Type B pancreatic cell (in vitro differentiated cells): Measurements from ENCODE around the gene CNTNAP2. TPM values are rescaled to one million over a fixed set of nuclear protein-coding genes. Genes with fewer than 3 reads are reported as not detected.

Source experiments
- DNase-seq: peaks from one replicate; pipeline ENCODE4 v3.0.0; 2021; ENCODE audit warnings: mixed read lengths; ENCODE audit not compliant: unreplicated experiment; ENCODE audit errors: extremely low spot score
- H3K27ac Mint-ChIP-seq: 2 replicates; pipeline ENCODE4 v1.8.0; 2021; ENCODE audit warnings: mild to moderate bottlenecking, mixed read lengths
- H3K27me3 Mint-ChIP-seq: 2 replicates; pipeline ENCODE4 v1.8.0; 2021; ENCODE audit warnings: mixed read lengths
- H3K36me3 Mint-ChIP-seq: 2 replicates; pipeline ENCODE4 v1.8.0; 2021; ENCODE audit warnings: mixed read lengths
- H3K4me1 Mint-ChIP-seq: one replicate; pipeline ENCODE4 v1.8.0; 2021; ENCODE audit warnings: mixed read lengths; ENCODE audit not compliant: unreplicated experiment
- H3K4me3 Mint-ChIP-seq: 2 replicates; pipeline ENCODE4 v1.8.0; 2021; ENCODE audit warnings: mild to moderate bottlenecking, mixed read lengths
- H3K9me3 Mint-ChIP-seq: 2 replicates; pipeline ENCODE4 v1.8.0; 2021; ENCODE audit warnings: mixed read lengths
- total RNA-seq: library from RNA; stranded (reverse); gene quantifications from 2 replicates; pipeline ENCODE4 v1.2.1, GENCODE V29; 2021; ENCODE audit warnings: low replicate concordance
- TF ChIP-seq, protein P1 (sequence below): fragments of 200-600 bp; sonication (generic); conservative IDR thresholded peaks from 2 replicates; pipeline ENCODE4 v1.5.0; 2021; ENCODE audit warnings: antibody characterized with exemption, mild to moderate bottlenecking

Gene CNTNAP2
- total RNA-seq, 1 donor from 2014 or later, result 26.8 TPM

DNA sequence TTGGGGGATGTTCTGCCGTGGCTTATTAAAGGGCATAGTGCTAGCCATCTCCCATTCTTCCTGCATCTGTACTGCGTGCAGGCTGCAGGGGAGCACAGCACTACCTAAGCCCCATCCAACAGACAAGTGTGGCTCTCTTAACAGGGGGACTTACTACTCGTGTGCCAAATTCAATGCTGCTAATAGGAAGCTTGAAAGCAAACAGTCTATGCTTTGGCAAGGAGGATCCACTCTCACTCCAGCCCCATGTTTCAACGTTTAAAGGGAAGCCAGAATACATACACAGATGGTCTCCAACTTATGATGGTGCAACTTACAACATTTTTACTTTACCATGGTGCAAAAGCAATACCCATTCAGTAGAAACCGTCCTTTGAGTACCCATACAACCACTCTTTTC, 2245.9 kb downstream of the CNTNAP2 start:
- Mint-ChIP-seq H3K27me3 (peaks cover 28% of the 10 kb centered on the region), H3K4me1 (no peaks in the 10 kb centered on the region), H3K27ac (no peak overlapping the region), H3K36me3 (peaks cover 4% of the 10 kb centered on the region), H3K4me3 (no peak overlapping the region), H3K9me3 (peaks cover 6% of the 10 kb centered on the region)
- no peak for DNase-seq
- TF ChIP-seq, protein P1, sequence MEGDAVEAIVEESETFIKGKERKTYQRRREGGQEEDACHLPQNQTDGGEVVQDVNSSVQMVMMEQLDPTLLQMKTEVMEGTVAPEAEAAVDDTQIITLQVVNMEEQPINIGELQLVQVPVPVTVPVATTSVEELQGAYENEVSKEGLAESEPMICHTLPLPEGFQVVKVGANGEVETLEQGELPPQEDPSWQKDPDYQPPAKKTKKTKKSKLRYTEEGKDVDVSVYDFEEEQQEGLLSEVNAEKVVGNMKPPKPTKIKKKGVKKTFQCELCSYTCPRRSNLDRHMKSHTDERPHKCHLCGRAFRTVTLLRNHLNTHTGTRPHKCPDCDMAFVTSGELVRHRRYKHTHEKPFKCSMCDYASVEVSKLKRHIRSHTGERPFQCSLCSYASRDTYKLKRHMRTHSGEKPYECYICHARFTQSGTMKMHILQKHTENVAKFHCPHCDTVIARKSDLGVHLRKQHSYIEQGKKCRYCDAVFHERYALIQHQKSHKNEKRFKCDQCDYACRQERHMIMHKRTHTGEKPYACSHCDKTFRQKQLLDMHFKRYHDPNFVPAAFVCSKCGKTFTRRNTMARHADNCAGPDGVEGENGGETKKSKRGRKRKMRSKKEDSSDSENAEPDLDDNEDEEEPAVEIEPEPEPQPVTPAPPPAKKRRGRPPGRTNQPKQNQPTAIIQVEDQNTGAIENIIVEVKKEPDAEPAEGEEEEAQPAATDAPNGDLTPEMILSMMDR, result no peak

DNA sequence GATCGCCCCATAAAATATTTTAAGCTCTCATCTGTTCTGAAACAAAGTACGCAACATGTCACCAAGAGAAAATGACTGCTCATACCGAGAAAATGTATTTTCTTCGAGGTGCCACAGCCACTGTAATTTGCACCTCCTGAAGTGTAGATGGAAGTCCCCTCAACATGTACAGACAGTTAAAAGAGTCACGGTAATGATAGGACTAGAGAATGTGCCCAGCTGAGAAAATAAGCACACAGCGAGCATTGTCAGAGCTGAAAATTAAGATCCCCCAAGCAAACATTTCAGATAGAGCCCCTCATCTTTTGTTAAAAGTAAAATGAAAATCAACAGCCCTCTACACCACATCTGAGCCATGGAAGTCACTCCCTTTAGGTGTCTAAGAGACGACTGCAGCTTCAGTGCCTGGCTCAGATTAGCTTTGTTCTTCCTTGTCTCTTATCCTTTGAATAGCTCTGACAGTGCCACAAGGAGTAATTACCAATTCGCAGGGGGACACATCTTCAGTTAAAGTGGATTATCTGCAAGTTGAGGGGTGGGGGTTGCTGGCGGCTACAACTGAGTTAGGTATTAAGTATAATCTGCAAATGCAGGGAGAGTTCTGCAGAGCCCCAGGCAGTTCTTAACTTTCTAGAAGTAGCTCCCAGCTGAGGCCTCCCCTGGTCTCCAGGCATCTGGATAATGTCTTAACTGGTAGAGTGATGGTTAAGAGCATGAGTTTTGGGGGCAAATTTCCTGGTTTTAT, 2251.3 kb downstream of the CNTNAP2 start:
- Mint-ChIP-seq H3K9me3 (peaks cover 13% of the 10 kb centered on the region), H3K4me3 (no peak overlapping the region), H3K4me1 (peaks cover 4% of the 10 kb centered on the region), H3K36me3 (peaks cover 4% of the 10 kb centered on the region), H3K27me3 (peaks cover 17% of the 10 kb centered on the region), H3K27ac (no peak overlapping the region)
- DNase-seq, result no peak
- TF ChIP-seq, protein P1, result no peak

DNA sequence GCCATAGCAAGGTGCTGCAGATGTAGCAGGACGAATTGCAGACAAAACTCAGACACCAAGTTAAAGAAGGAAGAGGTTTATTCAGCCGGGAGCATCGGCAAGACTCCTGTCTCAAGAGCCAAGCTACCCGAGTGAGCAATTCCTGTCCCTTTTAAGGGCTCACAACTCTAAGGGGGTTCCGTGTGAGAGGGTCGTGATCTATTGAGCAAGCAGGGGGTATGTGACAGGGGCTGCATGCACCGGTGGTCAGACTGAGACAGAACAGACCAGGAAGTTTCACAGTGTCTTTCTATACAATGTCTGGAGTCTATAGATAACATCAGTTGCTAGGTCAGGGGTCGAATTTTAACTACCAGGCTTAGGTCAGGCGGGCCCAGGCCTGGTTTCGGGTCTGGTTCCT, 2252.0 kb downstream of the CNTNAP2 start:
- TF ChIP-seq, protein P1, result no peak
- Mint-ChIP-seq H3K27ac (no peak overlapping the region), H3K4me1 (peaks cover 4% of the 10 kb centered on the region), H3K36me3 (peaks cover 4% of the 10 kb centered on the region), H3K4me3 (no peak overlapping the region), H3K9me3 (peaks cover 13% of the 10 kb centered on the region), H3K27me3 (peaks cover 17% of the 10 kb centered on the region)
- DNase-seq, result no peak

DNA sequence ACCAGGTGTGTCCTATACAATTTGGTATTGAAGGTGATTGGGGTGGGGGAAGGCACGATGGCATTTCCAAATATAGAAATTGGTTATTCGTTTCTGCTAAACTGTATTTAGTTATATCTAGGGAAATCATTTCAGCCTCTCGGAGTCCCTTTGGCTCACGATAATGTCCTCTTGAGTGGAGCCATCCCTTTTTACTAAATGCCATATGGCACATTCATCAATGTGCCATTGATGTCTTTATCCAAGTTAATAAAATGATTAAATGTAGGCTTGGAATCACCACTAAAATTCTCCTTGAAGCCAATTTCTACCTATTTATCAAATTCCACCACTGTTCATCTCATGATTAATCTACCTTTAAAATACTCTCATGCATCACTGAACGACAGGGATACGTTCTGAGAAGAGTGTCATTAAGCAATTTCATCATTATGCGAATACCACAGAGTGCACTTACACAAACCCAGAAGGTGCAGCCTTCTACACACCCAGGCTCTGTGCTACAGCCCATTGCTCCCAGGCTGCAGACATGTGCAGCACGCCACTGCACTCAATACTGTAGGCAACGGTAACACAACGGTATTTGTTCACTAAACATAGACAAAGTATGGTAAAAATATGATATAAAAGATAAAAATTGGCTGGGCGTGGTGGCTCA, 2254.8 kb downstream of the CNTNAP2 start:
- Mint-ChIP-seq H3K27me3 (peaks cover 27% of the 10 kb centered on the region), H3K9me3 (peaks cover 13% of the 10 kb centered on the region), H3K27ac (no peak overlapping the region), H3K4me1 (peaks cover 13% of the 10 kb centered on the region), H3K36me3 (peaks cover 4% of the 10 kb centered on the region), H3K4me3 (no peak overlapping the region)
- no peak for DNase-seq
- TF ChIP-seq, protein P1, result no peak

DNA sequence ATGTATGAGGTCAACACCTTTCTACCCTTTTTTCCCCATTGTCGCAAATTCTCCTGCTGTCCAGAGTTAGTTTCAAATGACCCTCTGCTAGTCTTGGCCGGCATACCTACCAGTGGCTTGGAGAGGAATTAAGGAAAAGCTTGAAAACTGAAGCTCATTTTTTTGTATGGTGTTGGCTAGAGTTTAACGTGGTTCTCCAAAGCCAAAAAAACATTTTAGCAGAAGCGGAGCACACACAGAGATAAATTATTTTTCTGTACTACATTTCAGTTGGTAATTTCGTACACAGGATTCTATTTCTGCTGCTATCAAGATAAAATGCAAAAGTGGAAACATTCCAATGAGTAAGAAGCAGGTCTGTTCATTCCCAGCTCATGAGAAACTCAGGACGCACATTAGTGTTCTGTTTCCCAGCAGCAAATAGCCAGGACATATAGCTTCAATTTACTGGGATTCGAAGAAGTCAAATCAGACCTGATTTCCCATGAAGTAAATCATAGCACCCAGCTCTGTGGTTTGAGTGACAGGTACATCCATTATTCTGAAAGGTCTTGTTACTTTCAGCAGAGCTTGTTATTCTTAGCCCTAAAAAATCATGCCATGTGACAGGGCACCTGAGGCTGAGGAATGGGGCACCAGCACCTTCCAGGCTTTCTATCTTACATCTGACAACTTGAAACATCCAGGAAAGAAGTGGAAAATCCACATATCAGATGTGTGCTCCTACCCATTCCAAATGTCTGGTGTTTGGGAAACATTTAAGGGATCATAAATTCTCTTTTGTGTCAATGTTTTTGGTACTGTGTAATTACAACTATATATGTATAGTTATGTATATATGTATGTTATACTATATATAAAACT, 2258.0 kb downstream of the CNTNAP2 start:
- peaks cover 9% of the 10 kb centered on the region for H3K4me1 Mint-ChIP-seq
- TF ChIP-seq, protein P1, result no peak
- H3K4me3 Mint-ChIP-seq, result no peak overlapping the region
- H3K27me3 Mint-ChIP-seq, result peaks cover 31% of the 10 kb centered on the region
- H3K36me3 Mint-ChIP-seq, result peaks cover 4% of the 10 kb centered on the region
- H3K9me3 Mint-ChIP-seq, result peaks cover under 1% of the 10 kb centered on the region
- DNase-seq, result no peak
- H3K27ac Mint-ChIP-seq, result no peak overlapping the region
